Left lung (tissue), 10 donors: ENCODE measurements around the gene MKLN1. TPM values are rescaled to one million over a fixed set of nuclear protein-coding genes. Genes with fewer than 3 reads are reported as not detected.

Source experiments
- ATAC-seq: fragments of 200-7000 bp; cut with Tn5 transposase; one replicate; pipeline ENCODE4 v1.9.1; 2020; ENCODE audit warnings: moderate library complexity
- DNase-seq, 4 donors: peaks; one replicate each; pipeline ENCODE4 v3.0.0-alpha.2; 2013 to 2020
- H3K27ac ChIP-seq, 2 donors: fragments of 200-600 bp; sonication (generic) in 1 of 2; one replicate each; pipeline versions ENCODE4 v1.5.0 to v1.8.0; 2020 to 2021
- H3K27me3 ChIP-seq, 2 donors: fragments of 200-600 bp; sonication (generic) in 1 of 2; one replicate each; pipeline versions ENCODE4 v1.5.0 to v1.8.0; 2020 to 2021
- H3K36me3 ChIP-seq, 2 donors: fragments of 200-600 bp; sonication (generic) in 1 of 2; one replicate each; pipeline versions ENCODE4 v1.5.0 to v1.8.0; 2020 to 2021
- H3K4me1 ChIP-seq, 2 donors: fragments of 200-600 bp; one replicate each; pipeline ENCODE4 v1.8.0; 2021
- H3K4me3 ChIP-seq, 2 donors: fragments of 200-600 bp; sonication (generic) in 1 of 2; one replicate each; pipeline versions ENCODE4 v1.5.0 to v1.8.0; 2020 to 2021; ENCODE audit warnings: mild to moderate bottlenecking in 1 of 2
- H3K9me3 ChIP-seq, 2 donors: fragments of 200-600 bp; sonication (generic) in 1 of 2; one replicate each; pipeline versions ENCODE4 v1.5.0 to v1.8.0; 2020 to 2021
- intact Hi-C, 2 donors: fragments of 100-400 bp; cut with DNase I; formaldehyde crosslinking; loops; one replicate each; pipeline versions ENCODE4 v1.11.2 to v1.14.2; 2022
- polyA plus RNA-seq, 6 donors: library from polyadenylated mRNA; unstranded; fragments of 120-200 nt; gene quantifications; one replicate each; pipeline ENCODE4 v1.2.1, GENCODE V29; 2013; ENCODE audit not compliant: insufficient read length in 6 of 6
- total RNA-seq, 2 donors: library from RNA; stranded (reverse); fragmentation: NEBNext Ultra II Directional; extraction: Animal tissue kit (Norgen Biotek cat#: 25700); gene quantifications; one replicate each; pipeline ENCODE4 v1.2.1, GENCODE V29; 2021
- TF ChIP-seq, protein P1 (sequence below), 2 donors: fragments of 200-600 bp; sonication (generic) in 1 of 2; IDR thresholded peaks; one replicate each; pipeline versions ENCODE4 v1.5.0 to v1.8.0; 2021; ENCODE audit warnings: antibody characterized with exemption in 2 of 2
- donor health status: DM: no; HTN: yes; CAD: no.
- donor health status: DM: no; HTN: no; CAD: no.

MKLN1 gene
- total and polyA plus RNA-seq, 8 donors, result 38.7 to 49.0 (median 44.5) TPM

DNA sequence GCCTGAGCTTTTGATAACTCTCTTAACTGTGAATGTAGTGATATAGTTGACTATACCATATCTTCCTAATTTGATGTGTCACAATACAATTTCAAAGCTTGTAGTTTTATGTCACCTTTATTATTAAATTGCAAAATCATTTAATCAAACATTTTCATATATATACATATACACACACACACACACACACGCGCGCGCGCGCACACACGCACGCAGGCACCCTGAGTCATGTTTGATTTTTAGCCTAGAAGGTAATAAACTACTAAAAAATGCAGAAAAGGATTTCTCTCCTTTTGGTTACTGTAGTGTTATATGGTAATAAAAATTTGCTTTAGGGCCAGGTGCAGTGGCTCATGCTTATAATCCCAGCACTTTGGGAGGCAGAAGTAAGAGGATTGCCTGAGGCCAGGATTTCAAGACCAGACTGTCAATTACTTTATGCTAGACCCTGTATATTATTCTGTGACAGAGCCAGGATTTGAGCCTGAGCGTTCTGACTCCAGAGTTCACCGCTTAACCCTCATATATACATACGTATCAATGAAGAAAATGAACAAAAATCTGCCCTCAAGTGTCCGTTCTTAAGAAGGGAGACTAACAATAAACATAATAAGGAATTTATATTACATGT, 139.2 kb downstream of the MKLN1 start:
- H3K27ac ChIP-seq, result no peak overlapping the region
- DNase-seq (no peak), ATAC-seq (no peak)
- H3K36me3 ChIP-seq, result peaks cover 0 to 88% of the 10 kb centered on the region in 2 donors
- intact Hi-C loops, result no loop called here
- no peak overlapping the region for H3K4me3 ChIP-seq
- H3K4me1 ChIP-seq, result no peaks in the 10 kb centered on the region
- H3K27me3 ChIP-seq, result no peaks in the 10 kb centered on the region
- no peaks in the 10 kb centered on the region for H3K9me3 ChIP-seq
- TF ChIP-seq, protein P1, sequence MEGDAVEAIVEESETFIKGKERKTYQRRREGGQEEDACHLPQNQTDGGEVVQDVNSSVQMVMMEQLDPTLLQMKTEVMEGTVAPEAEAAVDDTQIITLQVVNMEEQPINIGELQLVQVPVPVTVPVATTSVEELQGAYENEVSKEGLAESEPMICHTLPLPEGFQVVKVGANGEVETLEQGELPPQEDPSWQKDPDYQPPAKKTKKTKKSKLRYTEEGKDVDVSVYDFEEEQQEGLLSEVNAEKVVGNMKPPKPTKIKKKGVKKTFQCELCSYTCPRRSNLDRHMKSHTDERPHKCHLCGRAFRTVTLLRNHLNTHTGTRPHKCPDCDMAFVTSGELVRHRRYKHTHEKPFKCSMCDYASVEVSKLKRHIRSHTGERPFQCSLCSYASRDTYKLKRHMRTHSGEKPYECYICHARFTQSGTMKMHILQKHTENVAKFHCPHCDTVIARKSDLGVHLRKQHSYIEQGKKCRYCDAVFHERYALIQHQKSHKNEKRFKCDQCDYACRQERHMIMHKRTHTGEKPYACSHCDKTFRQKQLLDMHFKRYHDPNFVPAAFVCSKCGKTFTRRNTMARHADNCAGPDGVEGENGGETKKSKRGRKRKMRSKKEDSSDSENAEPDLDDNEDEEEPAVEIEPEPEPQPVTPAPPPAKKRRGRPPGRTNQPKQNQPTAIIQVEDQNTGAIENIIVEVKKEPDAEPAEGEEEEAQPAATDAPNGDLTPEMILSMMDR (IDR thresholded peaks at IDR 0.05), result no peak

DNA sequence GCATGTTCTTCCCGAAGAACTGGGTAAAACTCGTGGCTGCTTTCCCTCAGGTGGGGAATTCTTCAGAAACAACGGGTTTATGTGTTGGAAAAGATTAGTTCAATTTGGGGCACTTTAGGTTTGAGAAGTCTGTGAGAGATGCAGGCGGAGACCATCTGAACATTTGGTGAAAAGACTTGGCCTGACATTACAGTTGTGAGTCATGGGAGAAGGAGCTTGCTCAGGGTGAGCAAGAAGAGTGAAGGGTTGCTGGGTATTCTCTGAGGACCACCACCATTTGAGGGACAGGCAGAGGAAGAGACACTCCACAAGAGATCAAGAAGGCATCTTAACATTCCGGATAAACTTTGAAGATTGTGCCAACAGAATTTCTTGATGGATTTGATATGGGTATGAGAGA, 140.1 kb downstream of the MKLN1 start:
- H3K36me3 ChIP-seq, result peaks cover 0 to 88% of the 10 kb centered on the region in 2 donors

DNA sequence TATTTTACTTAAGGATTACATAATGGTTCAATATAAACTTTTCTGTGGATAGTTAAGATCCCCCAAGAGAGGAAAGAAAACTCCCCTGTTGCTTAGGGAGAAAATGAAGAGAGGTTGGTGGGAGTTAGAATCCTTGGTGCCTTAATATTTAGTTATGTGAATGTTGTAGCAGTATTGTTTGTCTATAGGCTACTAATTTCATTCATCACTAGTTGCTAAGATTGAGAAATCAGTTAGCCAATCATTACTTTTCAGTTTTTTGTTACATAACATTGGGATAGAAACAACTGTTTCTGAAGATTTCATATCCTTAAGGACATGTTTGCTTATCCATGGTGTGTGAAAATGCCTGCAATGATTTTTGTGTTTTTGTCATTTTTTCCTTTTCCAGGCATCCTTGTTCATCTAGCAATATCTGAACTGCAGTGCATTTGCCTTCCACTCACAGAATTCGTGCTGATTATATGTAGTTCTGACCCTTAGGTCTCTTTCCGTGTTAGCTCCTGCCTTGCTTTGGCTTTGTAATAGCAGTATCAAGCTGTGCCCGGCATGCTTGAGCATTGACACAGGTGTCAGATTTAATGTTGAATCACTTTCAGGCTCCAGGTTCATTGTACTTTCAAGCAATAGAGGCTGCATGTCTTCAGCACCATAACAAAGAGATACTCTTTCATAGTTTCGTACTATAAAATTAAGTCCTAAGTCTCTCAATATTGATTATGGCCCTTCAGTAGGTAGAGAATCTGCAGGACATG, 143.8 kb downstream of the MKLN1 start:
- Histone ChIP-seq H3K27ac (no peak overlapping the region), H3K36me3 (peaks cover 0 to 67% of the 10 kb centered on the region in 2 donors)

More for the DNA sequence above, 140.1 kb downstream of the MKLN1 start:
- Histone ChIP-seq H3K9me3 (no peaks in the 10 kb centered on the region), H3K27me3 (no peaks in the 10 kb centered on the region), H3K27ac (no peak overlapping the region), H3K4me1 (no peaks in the 10 kb centered on the region), H3K4me3 (no peak overlapping the region)
- ATAC-seq (no peak), DNase-seq (no peak)
- intact Hi-C loops, result no loop called here
- TF ChIP-seq, protein P1 (IDR thresholded peaks at IDR 0.05), result no peak

DNA sequence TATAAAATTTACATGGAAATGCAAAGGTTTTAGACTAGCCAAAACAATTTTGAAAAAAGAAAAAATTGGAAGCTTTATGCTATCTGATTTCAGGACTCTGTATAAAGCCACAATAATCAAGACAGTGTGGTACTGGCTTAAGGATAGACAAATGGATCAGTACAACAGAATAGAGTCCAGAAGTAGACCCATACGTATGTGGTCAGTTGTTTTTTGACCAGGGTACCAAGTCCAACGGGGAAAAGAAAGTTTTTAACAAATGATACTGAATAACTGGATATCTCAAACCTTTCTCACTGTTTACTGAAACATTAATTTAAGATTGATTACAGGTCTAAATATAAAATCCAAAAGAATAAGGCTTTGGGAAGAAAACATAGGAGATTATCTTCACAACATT, 149.1 kb downstream of the MKLN1 start:
- no peak overlapping the region for H3K4me3 ChIP-seq
- H3K9me3 ChIP-seq, result no peaks in the 10 kb centered on the region
- intact Hi-C loops, result no loop called here
- H3K27me3 ChIP-seq, result no peaks in the 10 kb centered on the region
- H3K27ac ChIP-seq, result no peak overlapping the region
- DNase-seq (no peak), ATAC-seq (no peak)
- peaks cover 0 to 22% of the 10 kb centered on the region in 2 donors for H3K36me3 ChIP-seq
- H3K4me1 ChIP-seq, result peaks cover 0 to 5% of the 10 kb centered on the region in 2 donors
- TF ChIP-seq, protein P1 (IDR thresholded peaks at IDR 0.05), result no peak

More for the DNA sequence above, 143.8 kb downstream of the MKLN1 start:
- ATAC-seq (no peak), DNase-seq (no peak)
- intact Hi-C loops, result no loop called here
- Histone ChIP-seq H3K27me3 (no peaks in the 10 kb centered on the region), H3K9me3 (no peaks in the 10 kb centered on the region), H3K4me1 (no peaks in the 10 kb centered on the region), H3K4me3 (no peak overlapping the region)
- TF ChIP-seq, protein P1 (IDR thresholded peaks at IDR 0.05), result no peak
